ENCODE results near the gene DBNDD2.

DBNDD2 gene

GRCh38 chr20:45372646-45373352 is 35.3 kb upstream of the DBNDD2 start:
- no peak for ATAC-seq

GRCh38 chr20:45373353-45374100 is 34.6 kb upstream of the DBNDD2 start:
- H3K27me3 Mint-ChIP-seq, result no peaks in the 10 kb centered on the region
- peaks cover 31% of the 10 kb centered on the region for H3K36me3 Mint-ChIP-seq
- peak; percentile 93 for ATAC-seq
- peak overlapping the region; percentile 70 for H3K27ac Mint-ChIP-seq
- peak overlapping the region; percentile 77 for H3K4me3 Mint-ChIP-seq
- H3K9me3 Mint-ChIP-seq, result no peaks in the 10 kb centered on the region
- H3K4me1 Mint-ChIP-seq, result peaks cover 52% of the 10 kb centered on the region

More at GRCh38 chr20:45372646-45373352, 35.3 kb upstream of the DBNDD2 start:
- Mint-ChIP-seq H3K4me3 (peak overlapping the region; percentile 77), H3K36me3 (peaks cover 35% of the 10 kb centered on the region), H3K4me1 (peaks cover 59% of the 10 kb centered on the region), H3K27ac (peak overlapping the region; percentile 70), H3K27me3 (no peaks in the 10 kb centered on the region), H3K9me3 (no peaks in the 10 kb centered on the region)

GRCh38 chr20:45374101-45374467 is 34.0 kb upstream of the DBNDD2 start:
- Mint-ChIP-seq H3K36me3 (peaks cover 26% of the 10 kb centered on the region), H3K9me3 (no peaks in the 10 kb centered on the region), H3K4me1 (peaks cover 46% of the 10 kb centered on the region), H3K27me3 (no peaks in the 10 kb centered on the region), H3K27ac (peak overlapping the region; percentile 70), H3K4me3 (peak overlapping the region; percentile 77)
- ATAC-seq, result no peak

GRCh38 chr20:45374966-45375365 is 33.1 kb upstream of the DBNDD2 start:
- peaks cover 43% of the 10 kb centered on the region for H3K4me1 Mint-ChIP-seq

GRCh38 chr20:45377269-45377668 is 30.8 kb upstream of the DBNDD2 start:
- Mint-ChIP-seq H3K4me3 (no peak overlapping the region), H3K4me1 (peaks cover 20% of the 10 kb centered on the region), H3K27ac (no peak overlapping the region), H3K27me3 (no peaks in the 10 kb centered on the region), H3K9me3 (no peaks in the 10 kb centered on the region), H3K36me3 (peaks cover 30% of the 10 kb centered on the region)
- no peak for ATAC-seq

More at GRCh38 chr20:45374966-45375365, 33.1 kb upstream of the DBNDD2 start:
- no peak for ATAC-seq
- H3K27me3 Mint-ChIP-seq, result no peaks in the 10 kb centered on the region
- H3K4me3 Mint-ChIP-seq, result no peak overlapping the region
- peaks cover 30% of the 10 kb centered on the region for H3K36me3 Mint-ChIP-seq
- no peak overlapping the region for H3K27ac Mint-ChIP-seq
- no peaks in the 10 kb centered on the region for H3K9me3 Mint-ChIP-seq

- Mint-ChIP-seq H3K36me3 (peaks cover 36% of the 10 kb centered on the region), H3K4me3 (no peak within 1 kb of the TSS), H3K9me3 (no peaks in the 10 kb centered on the region), H3K27me3 (no peaks in the 10 kb centered on the region), H3K4me1 (peaks cover 16% of the 10 kb centered on the region), H3K27ac (no peak within 1 kb of the TSS)
- ATAC-seq, result no peak
Observed at GRCh38 chr20:45378191-45378590, 29.9 kb upstream of the DBNDD2 start, which contains the start of gene TP53TG5. Gene TP53TG5, minus strand, starts transcription at chr20:45378325. Its CDS starts 89 bp downstream, at chr20:45378236.

GRCh38 chr20:45387274-45387673 is 20.8 kb upstream of the DBNDD2 start:
- Mint-ChIP-seq H3K9me3 (peaks cover 6% of the 10 kb centered on the region), H3K27ac (peak overlapping the region; percentile 46), H3K27me3 (no peaks in the 10 kb centered on the region), H3K4me3 (no peak overlapping the region), H3K36me3 (peaks cover 39% of the 10 kb centered on the region), H3K4me1 (peaks cover 8% of the 10 kb centered on the region)
- no peak for ATAC-seq

- no peak for ATAC-seq
- H3K27ac Mint-ChIP-seq, result no peak overlapping the region
- H3K4me3 Mint-ChIP-seq, result no peak overlapping the region
- H3K27me3 Mint-ChIP-seq, result no peaks in the 10 kb centered on the region
- H3K36me3 Mint-ChIP-seq, result peaks cover 41% of the 10 kb centered on the region
- peaks cover 8% of the 10 kb centered on the region for H3K4me1 Mint-ChIP-seq
- peaks cover 6% of the 10 kb centered on the region for H3K9me3 Mint-ChIP-seq
Observed at GRCh38 chr20:45390931-45391330, 17.2 kb upstream of the DBNDD2 start.

- peaks cover 38% of the 10 kb centered on the region for H3K36me3 Mint-ChIP-seq
- no peak overlapping the region for H3K4me3 Mint-ChIP-seq
- no peaks in the 10 kb centered on the region for H3K27me3 Mint-ChIP-seq
- H3K4me1 Mint-ChIP-seq, result peaks cover 8% of the 10 kb centered on the region
- H3K27ac Mint-ChIP-seq, result no peak overlapping the region
- ATAC-seq, result no peak
- H3K9me3 Mint-ChIP-seq, result peaks cover 6% of the 10 kb centered on the region
Observed at GRCh38 chr20:45391559-45391958, 16.5 kb upstream of the DBNDD2 start.

- H3K27me3 Mint-ChIP-seq, result no peaks in the 10 kb centered on the region
- H3K27ac Mint-ChIP-seq, result no peak overlapping the region
- peaks cover 3% of the 10 kb centered on the region for H3K9me3 Mint-ChIP-seq
- H3K36me3 Mint-ChIP-seq, result peaks cover 26% of the 10 kb centered on the region
- ATAC-seq, result no peak
- H3K4me3 Mint-ChIP-seq, result no peak overlapping the region
- no peaks in the 10 kb centered on the region for H3K4me1 Mint-ChIP-seq
Observed at GRCh38 chr20:45392733-45393132, 15.4 kb upstream of the DBNDD2 start.

GRCh38 chr20:45394221-45395113 is 13.6 kb upstream of the DBNDD2 start:
- H3K4me1 Mint-ChIP-seq, result no peaks in the 10 kb centered on the region
- peaks cover 28% of the 10 kb centered on the region for H3K36me3 Mint-ChIP-seq
- no peak for ATAC-seq
- peaks cover 9% of the 10 kb centered on the region for H3K9me3 Mint-ChIP-seq
- H3K4me3 Mint-ChIP-seq, result no peak overlapping the region
- no peaks in the 10 kb centered on the region for H3K27me3 Mint-ChIP-seq
- no peak overlapping the region for H3K27ac Mint-ChIP-seq

- no peak for ATAC-seq
- H3K27ac Mint-ChIP-seq, result no peak overlapping the region
Observed at GRCh38 chr20:45395114-45395415, 13.0 kb upstream of the DBNDD2 start.

GRCh38 chr20:45399018-45399417 is 9.1 kb upstream of the DBNDD2 start:
- no peak for ATAC-seq
- no peak overlapping the region for H3K4me3 Mint-ChIP-seq
- no peak overlapping the region for H3K27ac Mint-ChIP-seq
- H3K27me3 Mint-ChIP-seq, result no peaks in the 10 kb centered on the region
- H3K4me1 Mint-ChIP-seq, result no peaks in the 10 kb centered on the region
- H3K36me3 Mint-ChIP-seq, result peaks cover 61% of the 10 kb centered on the region
- H3K9me3 Mint-ChIP-seq, result peaks cover 19% of the 10 kb centered on the region

More at GRCh38 chr20:45395114-45395415, 13.0 kb upstream of the DBNDD2 start:
- H3K36me3 Mint-ChIP-seq, result peaks cover 34% of the 10 kb centered on the region
- no peak overlapping the region for H3K4me3 Mint-ChIP-seq
- H3K4me1 Mint-ChIP-seq, result no peaks in the 10 kb centered on the region
- H3K9me3 Mint-ChIP-seq, result peaks cover 15% of the 10 kb centered on the region
- H3K27me3 Mint-ChIP-seq, result no peaks in the 10 kb centered on the region

GRCh38 chr20:45400346-45401031 is 7.6 kb upstream of the DBNDD2 start:
- H3K9me3 Mint-ChIP-seq, result peaks cover 19% of the 10 kb centered on the region
- H3K4me3 Mint-ChIP-seq, result no peak overlapping the region
- H3K36me3 Mint-ChIP-seq, result peaks cover 57% of the 10 kb centered on the region
- peaks cover 9% of the 10 kb centered on the region for H3K4me1 Mint-ChIP-seq
- no peak overlapping the region for H3K27ac Mint-ChIP-seq
- H3K27me3 Mint-ChIP-seq, result no peaks in the 10 kb centered on the region
- no peak for ATAC-seq

- Mint-ChIP-seq H3K4me1 (peaks cover 23% of the 10 kb centered on the region), H3K27me3 (no peaks in the 10 kb centered on the region), H3K9me3 (peaks cover 19% of the 10 kb centered on the region), H3K27ac (no peak overlapping the region), H3K4me3 (no peak overlapping the region), H3K36me3 (peaks cover 51% of the 10 kb centered on the region)
- ATAC-seq, result no peak
Observed at GRCh38 chr20:45402946-45403345, 5.1 kb upstream of the DBNDD2 start.
